ENCODE results near the gene CD36.

Gene CD36

GRCh38 chr7:80699045-80699638 is 60.7 kb downstream of the CD36 start:
- Mint-ChIP-seq H3K27ac (ENCODE audit: low read depth) (no peak overlapping the region), H3K4me3 (no peak overlapping the region), H3K4me1 (no peaks in the 10 kb centered on the region), H3K36me3 (ENCODE audit: insufficient read depth) (peaks cover 1% of the 10 kb centered on the region), H3K27me3 (no peaks in the 10 kb centered on the region), H3K9me3 (peaks cover 11% of the 10 kb centered on the region)
- no peak for ATAC-seq (replicated peaks; ENCODE audit: extremely low read depth, poor library complexity, severe bottlenecking)
- no peak for DNase-seq (ENCODE audit: low spot score in 2 of 2)

GRCh38 chr7:80699721-80700256 is 61.3 kb downstream of the CD36 start:
- ATAC-seq (replicated peaks; ENCODE audit: extremely low read depth, poor library complexity, severe bottlenecking) = no peak
- Mint-ChIP-seq H3K9me3 (peaks cover 11% of the 10 kb centered on the region), H3K27me3 (no peaks in the 10 kb centered on the region), H3K4me3 (no peak overlapping the region), H3K36me3 (ENCODE audit: insufficient read depth) (peaks cover 1% of the 10 kb centered on the region), H3K27ac (ENCODE audit: low read depth) (no peak overlapping the region), H3K4me1 (no peaks in the 10 kb centered on the region)
- DNase-seq (ENCODE audit: low spot score in 2 of 2) = no peak

- Mint-ChIP-seq H3K36me3 (ENCODE audit: insufficient read depth) (peaks cover 1% of the 10 kb centered on the region), H3K27me3 (no peaks in the 10 kb centered on the region), H3K4me3 (no peak overlapping the region), H3K9me3 (peaks cover 30% of the 10 kb centered on the region), H3K4me1 (no peaks in the 10 kb centered on the region), H3K27ac (ENCODE audit: low read depth) (no peak overlapping the region)
- DNase-seq (ENCODE audit: low spot score in 2 of 2) (no peak), ATAC-seq (replicated peaks; ENCODE audit: extremely low read depth, poor library complexity, severe bottlenecking) (no peak)
Observed at GRCh38 chr7:80703272-80703671, 64.8 kb downstream of the CD36 start.

- Mint-ChIP-seq H3K27me3 (no peaks in the 10 kb centered on the region), H3K4me1 (no peaks in the 10 kb centered on the region), H3K27ac (ENCODE audit: low read depth) (no peak overlapping the region), H3K9me3 (peaks cover 37% of the 10 kb centered on the region), H3K4me3 (no peak overlapping the region), H3K36me3 (ENCODE audit: insufficient read depth) (peaks cover 1% of the 10 kb centered on the region)
- no peak for DNase-seq (ENCODE audit: low spot score in 2 of 2)
- no peak for ATAC-seq (replicated peaks; ENCODE audit: extremely low read depth, poor library complexity, severe bottlenecking)
Observed at GRCh38 chr7:80705130-80705781, 66.8 kb downstream of the CD36 start.

- DNase-seq (ENCODE audit: low spot score in 2 of 2) (no peak), ATAC-seq (replicated peaks; ENCODE audit: extremely low read depth, poor library complexity, severe bottlenecking) (no peak)
- H3K27ac Mint-ChIP-seq (ENCODE audit: low read depth) = no peak overlapping the region
- H3K4me1 Mint-ChIP-seq = no peaks in the 10 kb centered on the region
- peaks cover 1% of the 10 kb centered on the region for H3K36me3 Mint-ChIP-seq (ENCODE audit: insufficient read depth)
- H3K27me3 Mint-ChIP-seq = no peaks in the 10 kb centered on the region
- peaks cover 36% of the 10 kb centered on the region for H3K9me3 Mint-ChIP-seq
- H3K4me3 Mint-ChIP-seq = no peak overlapping the region
Observed at GRCh38 chr7:80707318-80707717, 68.9 kb downstream of the CD36 start.

GRCh38 chr7:80708123-80708522 is 69.7 kb downstream of the CD36 start:
- ATAC-seq (replicated peaks; ENCODE audit: extremely low read depth, poor library complexity, severe bottlenecking) (no peak), DNase-seq (ENCODE audit: low spot score in 2 of 2) (no peak)
- no peaks in the 10 kb centered on the region for H3K27me3 Mint-ChIP-seq
- H3K4me1 Mint-ChIP-seq = no peaks in the 10 kb centered on the region
- H3K9me3 Mint-ChIP-seq = peaks cover 31% of the 10 kb centered on the region
- no peak overlapping the region for H3K27ac Mint-ChIP-seq (ENCODE audit: low read depth)
- peaks cover under 1% of the 10 kb centered on the region for H3K36me3 Mint-ChIP-seq (ENCODE audit: insufficient read depth)
- H3K4me3 Mint-ChIP-seq = no peak overlapping the region

GRCh38 chr7:80711531-80711930 is 73.1 kb downstream of the CD36 start:
- Mint-ChIP-seq H3K9me3 (peaks cover 22% of the 10 kb centered on the region), H3K4me1 (no peaks in the 10 kb centered on the region), H3K27ac (ENCODE audit: low read depth) (no peak overlapping the region), H3K4me3 (no peak overlapping the region), H3K36me3 (ENCODE audit: insufficient read depth) (no peaks in the 10 kb centered on the region), H3K27me3 (no peaks in the 10 kb centered on the region)
- ATAC-seq (replicated peaks; ENCODE audit: extremely low read depth, poor library complexity, severe bottlenecking) (no peak), DNase-seq (ENCODE audit: low spot score in 2 of 2) (no peak)

- no peak overlapping the region for H3K4me3 Mint-ChIP-seq
- peaks cover 10% of the 10 kb centered on the region for H3K9me3 Mint-ChIP-seq
- no peak overlapping the region for H3K27ac Mint-ChIP-seq (ENCODE audit: low read depth)
- no peaks in the 10 kb centered on the region for H3K4me1 Mint-ChIP-seq
- H3K27me3 Mint-ChIP-seq = no peaks in the 10 kb centered on the region
- DNase-seq (ENCODE audit: low spot score in 2 of 2) (no peak), ATAC-seq (replicated peaks; ENCODE audit: extremely low read depth, poor library complexity, severe bottlenecking) (no peak)
- no peaks in the 10 kb centered on the region for H3K36me3 Mint-ChIP-seq (ENCODE audit: insufficient read depth)
Observed at GRCh38 chr7:80719261-80719660, 80.8 kb downstream of the CD36 start.

GRCh38 chr7:80720146-80720545 is 81.7 kb downstream of the CD36 start:
- Mint-ChIP-seq H3K36me3 (ENCODE audit: insufficient read depth) (no peaks in the 10 kb centered on the region), H3K27ac (ENCODE audit: low read depth) (no peak overlapping the region), H3K27me3 (no peaks in the 10 kb centered on the region), H3K4me1 (no peaks in the 10 kb centered on the region), H3K9me3 (peaks cover 10% of the 10 kb centered on the region), H3K4me3 (no peak overlapping the region)
- DNase-seq (ENCODE audit: low spot score in 2 of 2) = no peak
- no peak for ATAC-seq (replicated peaks; ENCODE audit: extremely low read depth, poor library complexity, severe bottlenecking)

GRCh38 chr7:80721883-80722615 is 83.6 kb downstream of the CD36 start:
- Mint-ChIP-seq H3K9me3 (peaks cover 10% of the 10 kb centered on the region), H3K27ac (ENCODE audit: low read depth) (no peak overlapping the region), H3K36me3 (ENCODE audit: insufficient read depth) (no peaks in the 10 kb centered on the region), H3K4me1 (no peaks in the 10 kb centered on the region), H3K27me3 (no peaks in the 10 kb centered on the region), H3K4me3 (no peak overlapping the region)
- no peak for DNase-seq (ENCODE audit: low spot score in 2 of 2)
- ATAC-seq (replicated peaks; ENCODE audit: extremely low read depth, poor library complexity, severe bottlenecking) = no peak

- Mint-ChIP-seq H3K36me3 (ENCODE audit: insufficient read depth) (no peaks in the 10 kb centered on the region), H3K4me1 (no peaks in the 10 kb centered on the region), H3K27ac (ENCODE audit: low read depth) (no peak overlapping the region), H3K9me3 (peaks cover 10% of the 10 kb centered on the region), H3K4me3 (no peak overlapping the region), H3K27me3 (no peaks in the 10 kb centered on the region)
- ATAC-seq (replicated peaks; ENCODE audit: extremely low read depth, poor library complexity, severe bottlenecking) (no peak), DNase-seq (ENCODE audit: low spot score in 2 of 2) (no peak)
Observed at GRCh38 chr7:80722616-80723195, 84.3 kb downstream of the CD36 start.

- Mint-ChIP-seq H3K27me3 (no peaks in the 10 kb centered on the region), H3K4me1 (no peaks in the 10 kb centered on the region), H3K9me3 (peaks cover 10% of the 10 kb centered on the region), H3K36me3 (ENCODE audit: insufficient read depth) (no peaks in the 10 kb centered on the region), H3K4me3 (no peak overlapping the region), H3K27ac (ENCODE audit: low read depth) (no peak overlapping the region)
- DNase-seq (ENCODE audit: low spot score in 2 of 2) = no peak
- ATAC-seq (replicated peaks; ENCODE audit: extremely low read depth, poor library complexity, severe bottlenecking) = no peak
Observed at GRCh38 chr7:80724249-80724871, 85.9 kb downstream of the CD36 start.

All from central memory CD8-positive, alpha-beta T cell (primary cell).